GM12801 (cell line): ENCODE data around the gene MBLAC1.

ENCODE experiments used
- TF ChIP-seq, protein P1 (sequence below): IDR thresholded peaks from one replicate; pipeline ENCODE4 v1.5.1; 2011; ENCODE audit warnings: control low read depth; ENCODE audit not compliant: insufficient read length; ENCODE audit errors: extremely low read depth

MBLAC1 gene

DNA sequence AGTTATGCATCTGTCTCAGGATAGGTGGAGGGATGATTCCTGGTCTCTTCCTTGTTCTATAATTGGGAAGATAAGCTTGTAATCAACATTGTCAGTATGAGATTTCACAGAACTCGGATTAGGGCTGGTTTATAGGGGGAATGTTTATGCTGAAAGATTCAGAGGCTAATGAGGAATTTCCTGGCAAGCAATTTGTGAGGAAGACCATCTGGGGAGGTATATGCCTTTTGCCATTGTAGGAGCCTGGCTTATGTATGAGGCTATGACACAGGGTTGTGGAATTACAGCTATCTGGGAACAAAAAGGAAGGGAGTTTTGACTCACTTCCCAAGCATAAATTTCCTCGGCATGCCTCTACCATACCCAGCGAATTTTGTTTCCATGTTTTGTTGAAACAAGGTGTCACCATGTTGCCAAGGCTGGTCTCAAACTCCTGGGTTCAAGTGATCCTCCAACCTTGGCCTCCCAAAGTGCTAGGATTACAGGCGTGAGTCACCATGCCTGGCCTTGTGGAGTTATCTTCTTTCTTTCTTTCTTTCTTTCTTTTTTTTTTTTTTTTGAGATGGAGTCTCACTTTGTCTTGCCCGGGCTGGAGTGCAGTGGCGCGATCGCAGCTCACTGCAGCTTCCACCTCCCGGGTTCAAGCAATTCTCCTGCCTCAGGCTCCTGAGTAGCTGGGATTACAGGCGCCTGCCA, 39.6 kb upstream of the MBLAC1 start:
- TF ChIP-seq, protein P1, sequence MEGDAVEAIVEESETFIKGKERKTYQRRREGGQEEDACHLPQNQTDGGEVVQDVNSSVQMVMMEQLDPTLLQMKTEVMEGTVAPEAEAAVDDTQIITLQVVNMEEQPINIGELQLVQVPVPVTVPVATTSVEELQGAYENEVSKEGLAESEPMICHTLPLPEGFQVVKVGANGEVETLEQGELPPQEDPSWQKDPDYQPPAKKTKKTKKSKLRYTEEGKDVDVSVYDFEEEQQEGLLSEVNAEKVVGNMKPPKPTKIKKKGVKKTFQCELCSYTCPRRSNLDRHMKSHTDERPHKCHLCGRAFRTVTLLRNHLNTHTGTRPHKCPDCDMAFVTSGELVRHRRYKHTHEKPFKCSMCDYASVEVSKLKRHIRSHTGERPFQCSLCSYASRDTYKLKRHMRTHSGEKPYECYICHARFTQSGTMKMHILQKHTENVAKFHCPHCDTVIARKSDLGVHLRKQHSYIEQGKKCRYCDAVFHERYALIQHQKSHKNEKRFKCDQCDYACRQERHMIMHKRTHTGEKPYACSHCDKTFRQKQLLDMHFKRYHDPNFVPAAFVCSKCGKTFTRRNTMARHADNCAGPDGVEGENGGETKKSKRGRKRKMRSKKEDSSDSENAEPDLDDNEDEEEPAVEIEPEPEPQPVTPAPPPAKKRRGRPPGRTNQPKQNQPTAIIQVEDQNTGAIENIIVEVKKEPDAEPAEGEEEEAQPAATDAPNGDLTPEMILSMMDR, result no peak

DNA sequence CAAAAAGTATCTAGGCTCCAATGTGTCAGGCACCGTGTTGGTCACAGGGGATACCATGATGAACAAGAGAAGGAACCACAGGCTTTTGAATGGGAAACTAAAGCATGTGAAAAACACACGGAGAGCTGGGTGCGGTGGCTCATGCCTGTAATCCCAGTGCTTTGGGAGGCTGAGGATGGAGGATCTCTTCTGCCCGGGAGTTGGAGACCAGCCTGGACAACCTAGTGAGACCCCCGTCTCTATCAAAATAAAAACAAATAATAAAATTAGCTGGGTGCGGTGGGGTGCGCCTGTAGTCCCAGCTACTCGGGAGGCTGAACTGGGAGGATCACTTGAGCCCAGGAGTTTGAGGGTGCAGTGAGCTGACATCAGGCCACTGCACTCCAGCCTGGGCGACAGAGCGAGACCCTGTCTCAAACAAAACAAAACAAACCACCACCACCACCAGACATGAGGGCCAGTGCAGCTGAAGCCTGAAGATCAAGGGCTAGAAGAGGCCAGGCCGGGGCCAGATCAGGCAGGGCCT, 38.6 kb upstream of the MBLAC1 start:
- TF ChIP-seq, protein P1, result no peak

DNA sequence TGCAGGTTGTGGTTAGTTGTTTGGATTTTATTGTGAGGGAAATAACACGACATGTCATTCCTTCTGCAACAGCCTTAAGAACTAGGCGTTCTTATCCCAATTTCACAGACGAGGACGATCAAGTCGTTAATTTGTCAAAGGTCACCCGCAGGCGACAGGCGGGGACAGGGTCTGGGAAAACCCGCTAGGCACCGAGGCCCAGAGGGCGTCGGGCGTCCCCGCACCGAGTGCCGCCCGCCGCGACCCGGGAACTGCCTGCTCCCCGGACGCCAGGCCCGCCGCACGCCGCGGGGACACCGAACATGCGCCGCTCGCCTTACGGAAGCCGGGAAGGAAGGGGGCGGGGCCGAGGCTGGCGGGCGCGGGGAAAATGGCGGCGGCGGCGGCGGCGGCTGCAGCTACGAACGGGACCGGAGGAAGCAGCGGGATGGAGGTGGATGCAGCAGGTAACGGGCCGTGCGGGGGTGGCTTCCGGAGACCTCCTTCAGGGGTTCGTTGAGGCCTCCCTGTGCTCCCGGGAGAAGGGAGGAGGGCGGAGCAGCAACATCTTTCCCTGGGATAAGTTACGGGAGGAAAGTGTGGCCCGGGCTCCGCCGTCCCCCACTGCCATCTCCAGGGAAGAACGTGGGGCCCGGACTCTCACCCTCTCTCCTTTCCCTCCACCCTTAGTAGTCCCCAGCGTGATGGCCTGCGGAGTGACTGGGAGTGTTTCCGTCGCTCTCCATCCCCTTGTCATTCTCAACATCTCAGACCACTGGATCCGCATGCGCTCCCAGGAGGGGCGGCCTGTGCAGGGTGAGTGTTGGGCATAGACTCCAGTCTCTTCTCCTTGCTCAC, 37.9 kb upstream of the MBLAC1 start, which contains the start of gene COPS6:
TSS of gene COPS6 (plus strand) at position 349 of the 837 bp plus-strand sequence. CDS start at position 371, 22 bp downstream.
- TF ChIP-seq, protein P1, result no peak

DNA sequence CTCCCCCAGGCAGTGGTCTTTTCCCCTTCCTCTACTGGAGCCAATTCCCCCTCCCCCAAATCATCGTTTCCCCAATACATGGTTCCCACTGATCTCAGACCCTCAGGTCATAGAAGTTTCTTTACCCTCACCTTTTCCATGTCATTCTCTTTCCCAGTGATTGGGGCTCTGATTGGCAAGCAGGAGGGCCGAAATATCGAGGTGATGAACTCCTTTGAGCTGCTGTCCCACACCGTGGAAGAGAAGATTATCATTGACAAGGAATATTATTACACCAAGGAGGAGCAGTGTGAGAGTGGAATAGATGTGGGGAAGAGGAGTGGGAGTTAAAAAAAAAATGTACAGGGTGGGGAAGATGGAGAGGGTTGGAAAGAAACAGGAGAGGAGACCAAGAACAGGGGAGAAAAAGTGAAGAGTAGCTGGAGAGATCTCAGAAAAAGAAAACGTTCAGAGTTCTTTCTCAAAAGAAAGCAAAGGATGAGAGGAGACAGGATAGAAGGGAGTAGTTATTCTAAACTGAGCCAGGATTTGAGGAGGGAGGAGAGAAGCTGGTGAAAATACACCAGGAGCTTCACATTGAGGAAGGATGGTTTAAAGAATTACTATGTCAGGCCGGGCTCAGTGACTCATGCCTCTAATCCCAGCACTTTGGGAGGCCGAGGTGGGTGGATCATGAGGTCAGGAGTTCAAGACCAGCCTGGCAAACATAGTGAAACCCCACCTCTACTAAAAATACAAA, 37.1 kb upstream of the MBLAC1 start:
- TF ChIP-seq, protein P1, result no peak

DNA sequence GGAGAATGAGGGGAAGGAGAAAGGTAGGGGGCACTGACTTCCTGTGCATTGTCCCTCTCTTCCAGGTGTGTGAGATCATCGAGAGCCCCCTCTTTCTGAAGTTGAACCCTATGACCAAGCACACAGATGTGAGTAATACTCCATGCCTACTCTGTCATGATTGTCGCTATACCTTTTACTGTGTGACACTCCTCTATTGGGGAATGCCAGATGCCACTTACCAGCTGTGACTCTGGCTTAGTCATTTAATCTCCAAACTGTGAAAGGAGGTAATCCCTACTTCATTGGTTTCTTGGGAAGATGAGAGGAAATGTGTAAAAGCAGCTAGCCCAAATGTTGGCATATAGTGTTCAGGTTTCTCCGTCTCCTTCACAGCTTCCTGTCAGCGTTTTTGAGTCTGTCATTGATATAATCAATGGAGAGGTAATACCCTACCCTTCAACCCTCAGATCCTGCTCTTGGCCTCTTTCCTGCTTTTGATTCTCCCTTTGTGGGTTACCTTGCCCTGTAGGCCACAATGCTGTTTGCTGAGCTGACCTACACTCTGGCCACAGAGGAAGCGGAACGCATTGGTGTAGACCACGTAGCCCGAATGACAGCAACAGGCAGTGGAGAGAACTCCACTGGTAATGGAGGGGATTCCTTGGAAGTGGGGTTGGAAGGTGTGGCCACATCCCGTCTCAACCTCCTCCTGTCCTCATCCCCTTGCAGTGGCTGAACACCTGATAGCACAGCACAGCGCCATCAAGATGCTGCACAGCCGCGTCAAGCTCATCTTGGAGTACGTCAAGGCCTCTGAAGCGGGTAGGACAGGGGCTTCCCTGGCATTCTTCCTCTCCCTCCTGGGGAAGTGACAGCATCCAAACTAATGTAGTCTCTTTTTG, 36.0 kb upstream of the MBLAC1 start:
- TF ChIP-seq, protein P1, result no peak

DNA sequence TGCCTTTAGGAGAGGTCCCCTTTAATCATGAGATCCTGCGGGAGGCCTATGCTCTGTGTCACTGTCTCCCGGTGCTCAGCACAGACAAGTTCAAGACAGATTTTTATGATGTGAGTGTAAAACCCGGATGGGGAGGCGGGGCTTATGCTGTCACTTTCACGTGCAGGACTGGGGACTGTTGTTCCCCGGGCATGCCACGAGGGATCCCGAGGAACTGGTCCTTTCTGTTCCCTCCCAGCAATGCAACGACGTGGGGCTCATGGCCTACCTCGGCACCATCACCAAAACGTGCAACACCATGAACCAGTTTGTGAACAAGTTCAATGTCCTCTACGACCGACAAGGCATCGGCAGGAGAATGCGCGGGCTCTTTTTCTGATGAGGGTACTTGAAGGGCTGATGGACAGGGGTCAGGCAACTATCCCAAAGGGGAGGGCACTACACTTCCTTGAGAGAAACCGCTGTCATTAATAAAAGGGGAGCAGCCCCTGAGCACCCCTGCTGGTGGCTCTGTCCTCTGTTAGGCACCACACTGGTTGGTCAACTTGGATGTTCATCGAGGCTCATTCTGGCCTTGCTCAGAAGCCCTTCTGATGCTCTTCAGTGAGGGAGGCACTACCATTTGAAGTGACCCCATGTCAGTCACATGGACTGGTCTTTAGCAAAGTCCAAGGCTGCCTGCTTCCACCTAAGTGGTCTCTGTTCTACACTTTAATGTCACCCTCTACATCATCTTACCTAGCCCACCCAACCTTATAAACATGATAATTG, 35.2 kb upstream of the MBLAC1 start:
- TF ChIP-seq, protein P1, result no peak
